ENCODE results near the gene ARHGAP27.

DNA sequence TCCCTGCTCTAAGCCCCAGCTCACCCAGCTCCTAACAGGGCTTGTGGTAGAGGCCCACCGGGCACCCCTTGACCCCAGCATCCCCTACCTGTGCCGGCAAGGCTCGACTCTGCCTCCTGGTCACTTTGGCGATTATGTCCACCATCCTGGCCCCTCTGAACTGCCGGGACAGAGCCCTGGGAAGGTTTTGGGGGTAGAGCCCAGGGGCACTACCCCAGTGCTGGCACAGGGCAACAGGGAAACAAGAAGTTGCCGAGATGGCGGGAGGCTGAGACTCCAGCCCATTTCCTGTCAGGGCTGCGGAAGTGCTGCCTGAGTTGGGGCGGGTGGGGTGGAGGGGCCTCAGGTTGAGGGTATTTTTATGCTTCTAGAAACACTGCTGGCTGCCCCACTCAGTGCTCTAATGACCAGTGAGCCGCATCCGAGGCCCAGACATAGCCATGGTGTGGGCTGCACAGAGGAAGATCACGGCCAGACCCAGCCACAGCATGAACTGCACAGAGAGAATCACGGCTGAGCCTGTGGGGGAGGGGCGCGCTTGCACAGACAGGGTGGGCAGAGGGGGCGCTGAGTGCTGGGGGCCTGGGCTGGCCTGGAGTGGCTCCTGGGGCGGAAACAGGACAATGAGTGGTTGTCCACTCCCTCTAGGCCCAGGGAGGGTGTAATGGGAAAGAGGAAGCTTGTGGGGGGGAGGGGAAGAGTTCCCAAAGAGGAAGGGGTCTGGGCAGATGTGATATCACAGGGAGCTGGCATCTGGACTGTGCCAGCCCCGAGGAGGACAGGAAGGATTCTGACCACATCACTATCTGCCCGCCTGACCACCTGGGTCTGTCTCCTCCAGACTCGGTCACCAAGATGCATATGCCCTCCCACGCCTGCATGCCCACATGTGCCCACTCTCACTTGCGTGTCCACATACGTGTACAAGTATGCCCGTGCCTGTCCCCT is 22.3 kb downstream of the ARHGAP27 start:
- TF ChIP-seq, protein P1, sequence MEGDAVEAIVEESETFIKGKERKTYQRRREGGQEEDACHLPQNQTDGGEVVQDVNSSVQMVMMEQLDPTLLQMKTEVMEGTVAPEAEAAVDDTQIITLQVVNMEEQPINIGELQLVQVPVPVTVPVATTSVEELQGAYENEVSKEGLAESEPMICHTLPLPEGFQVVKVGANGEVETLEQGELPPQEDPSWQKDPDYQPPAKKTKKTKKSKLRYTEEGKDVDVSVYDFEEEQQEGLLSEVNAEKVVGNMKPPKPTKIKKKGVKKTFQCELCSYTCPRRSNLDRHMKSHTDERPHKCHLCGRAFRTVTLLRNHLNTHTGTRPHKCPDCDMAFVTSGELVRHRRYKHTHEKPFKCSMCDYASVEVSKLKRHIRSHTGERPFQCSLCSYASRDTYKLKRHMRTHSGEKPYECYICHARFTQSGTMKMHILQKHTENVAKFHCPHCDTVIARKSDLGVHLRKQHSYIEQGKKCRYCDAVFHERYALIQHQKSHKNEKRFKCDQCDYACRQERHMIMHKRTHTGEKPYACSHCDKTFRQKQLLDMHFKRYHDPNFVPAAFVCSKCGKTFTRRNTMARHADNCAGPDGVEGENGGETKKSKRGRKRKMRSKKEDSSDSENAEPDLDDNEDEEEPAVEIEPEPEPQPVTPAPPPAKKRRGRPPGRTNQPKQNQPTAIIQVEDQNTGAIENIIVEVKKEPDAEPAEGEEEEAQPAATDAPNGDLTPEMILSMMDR (IDR thresholded peaks at IDR 0.05): no peak
- TF ChIP-seq EZH2 (IDR thresholded peaks at IDR 0.05): no peak
